CD4-positive, alpha-beta T cell (primary cell): ENCODE results near the gene COL6A5. TPM values are rescaled to one million over a fixed set of nuclear protein-coding genes. Genes with fewer than 3 reads are reported as not detected.

Experiments used
- ATAC-seq: fragments of 200-7000 bp; cut with Tn5 transposase; one replicate; pipeline ENCODE4 v1.10.0; 2022; ENCODE audit warnings: mild to moderate bottlenecking; ENCODE audit not compliant: poor library complexity
- CTCF ChIA-PET: fragments of 350-600 bp; sonication (Branson Sonifier 250); formaldehyde crosslinking; loops from one replicate; lab custom pipeline; 2021; ENCODE audit warnings: antibody characterized with exemption, inconsistent platforms; lab: Charles Lee
- POLR2A ChIA-PET: fragments of 350-600 bp; sonication (Branson Sonifier 250); formaldehyde crosslinking; loops from one replicate; lab custom pipeline; 2021; ENCODE audit warnings: antibody characterized with exemption, inconsistent platforms; lab: Charles Lee
- DNase-seq, 14 experiments: peaks; one replicate each; pipeline ENCODE4 v3.0.0-alpha.2; 2013 to 2020; ENCODE audit warnings: mixed read lengths in 2 of 14
- H3K27ac ChIP-seq, 2 donors: one replicate each; pipeline versions ENCODE4 v1.5.1 to v1.7.0; 2013; ENCODE audit warnings: low read length in 2 of 2, low read depth in 1 of 2, mild to moderate bottlenecking in 1 of 2
- H3K27me3 ChIP-seq, 2 experiments: 1 replicate in 1 of 2; 2 replicates in 1 of 2; pipeline versions ENCODE4 v1.6.1 to v1.7.0; 2013; ENCODE audit warnings: low read length in 2 of 2, control low read depth in 1 of 2, mild to moderate bottlenecking in 1 of 2, moderate library complexity in 1 of 2; ENCODE audit not compliant: insufficient read depth in 2 of 2, control insufficient read depth in 1 of 2
- H3K36me3 ChIP-seq: one replicate; pipeline ENCODE4 v1.6.1; 2013; ENCODE audit warnings: low read length, control low read depth; ENCODE audit not compliant: insufficient read depth
- H3K4me1 ChIP-seq: one replicate; pipeline ENCODE4 v1.6.1; 2013; ENCODE audit warnings: low read length, control low read depth; ENCODE audit not compliant: insufficient read depth
- H3K4me3 ChIP-seq: one replicate; pipeline ENCODE4 v1.5.1; 2013; ENCODE audit warnings: mild to moderate bottlenecking, low read length, moderate library complexity
- H3K9me3 ChIP-seq, 2 experiments: 1 replicate in 1 of 2; 2 replicates in 1 of 2; pipeline versions ENCODE4 v1.6.1 to v1.7.0; 2013; ENCODE audit warnings: low read length in 2 of 2, mild to moderate bottlenecking in 2 of 2, control low read depth in 1 of 2, moderate library complexity in 1 of 2; ENCODE audit not compliant: control insufficient read depth in 1 of 2, insufficient read depth in 1 of 2
- H3K27ac Mint-ChIP-seq: one replicate; pipeline ENCODE4 v1.8.0; 2020; ENCODE audit warnings: mixed read lengths
- H3K27me3 Mint-ChIP-seq: one replicate; pipeline ENCODE4 v1.8.0; 2021; ENCODE audit warnings: mixed read lengths
- H3K36me3 Mint-ChIP-seq: one replicate; pipeline ENCODE4 v1.8.0; 2021; ENCODE audit warnings: low read depth, mixed read lengths
- H3K4me1 Mint-ChIP-seq: one replicate; pipeline ENCODE4 v1.8.0; 2021; ENCODE audit warnings: low read depth, mixed read lengths
- H3K4me3 Mint-ChIP-seq: one replicate; pipeline ENCODE4 v1.8.0; 2020; ENCODE audit warnings: mild to moderate bottlenecking, mixed read lengths
- H3K9me3 Mint-ChIP-seq: one replicate; pipeline ENCODE4 v1.8.0; 2020; ENCODE audit warnings: mixed read lengths
- intact Hi-C, 2 experiments: fragments of 100-400 bp; cut with DNase I in 1 of 2; cut with micrococcal nuclease in 1 of 2; formaldehyde crosslinking; loops; one replicate each; pipeline versions ENCODE4 v1.15.1 to v1.9.0; 2023 to 2025; cut with DNase I, micrococcal nuclease
- total RNA-seq, 174 experiments: library from RNA in 2 of 174; stranded (reverse) in 2 of 174; gene quantifications; one replicate each; pipeline ENCODE4 v1.2.3 and lab custom pipeline; 2021 to 2026
- TF ChIP-seq, protein P1 (sequence below): fragments of 200-600 bp; IDR thresholded peaks from one replicate; pipeline ENCODE4 v1.8.0; 2022; ENCODE audit warnings: antibody characterized with exemption, mild to moderate bottlenecking

The COL6A5 gene
- total RNA-seq, 2 experiments from 2014 or later, result not detected

- Mint-ChIP-seq H3K4me1 (no peaks in the 10 kb centered on the region), H3K9me3 (no peaks in the 10 kb centered on the region), H3K27me3 (peaks cover 25% of the 10 kb centered on the region), H3K36me3 (no peaks in the 10 kb centered on the region), H3K4me3 (no peak overlapping the region), H3K27ac (no peak overlapping the region)
- POLR2A ChIA-PET, result no interaction called here
- Histone ChIP-seq H3K4me3 (no peak overlapping the region), H3K36me3 (no peaks in the 10 kb centered on the region), H3K9me3 (no peaks in the 10 kb centered on the region), H3K27ac (no peak overlapping the region), H3K27me3 (no peaks in the 10 kb centered on the region), H3K4me1 (no peaks in the 10 kb centered on the region)
- TF ChIP-seq, protein P1, sequence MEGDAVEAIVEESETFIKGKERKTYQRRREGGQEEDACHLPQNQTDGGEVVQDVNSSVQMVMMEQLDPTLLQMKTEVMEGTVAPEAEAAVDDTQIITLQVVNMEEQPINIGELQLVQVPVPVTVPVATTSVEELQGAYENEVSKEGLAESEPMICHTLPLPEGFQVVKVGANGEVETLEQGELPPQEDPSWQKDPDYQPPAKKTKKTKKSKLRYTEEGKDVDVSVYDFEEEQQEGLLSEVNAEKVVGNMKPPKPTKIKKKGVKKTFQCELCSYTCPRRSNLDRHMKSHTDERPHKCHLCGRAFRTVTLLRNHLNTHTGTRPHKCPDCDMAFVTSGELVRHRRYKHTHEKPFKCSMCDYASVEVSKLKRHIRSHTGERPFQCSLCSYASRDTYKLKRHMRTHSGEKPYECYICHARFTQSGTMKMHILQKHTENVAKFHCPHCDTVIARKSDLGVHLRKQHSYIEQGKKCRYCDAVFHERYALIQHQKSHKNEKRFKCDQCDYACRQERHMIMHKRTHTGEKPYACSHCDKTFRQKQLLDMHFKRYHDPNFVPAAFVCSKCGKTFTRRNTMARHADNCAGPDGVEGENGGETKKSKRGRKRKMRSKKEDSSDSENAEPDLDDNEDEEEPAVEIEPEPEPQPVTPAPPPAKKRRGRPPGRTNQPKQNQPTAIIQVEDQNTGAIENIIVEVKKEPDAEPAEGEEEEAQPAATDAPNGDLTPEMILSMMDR, result no peak
- DNase-seq (no peak), ATAC-seq (no peak)
- intact Hi-C loops, result no loop called here
- CTCF ChIA-PET, result no interaction called here
These were observed 32.6 kb downstream of the COL6A5 start for GRCh38 chr3:130377960-130378676.

DNA sequence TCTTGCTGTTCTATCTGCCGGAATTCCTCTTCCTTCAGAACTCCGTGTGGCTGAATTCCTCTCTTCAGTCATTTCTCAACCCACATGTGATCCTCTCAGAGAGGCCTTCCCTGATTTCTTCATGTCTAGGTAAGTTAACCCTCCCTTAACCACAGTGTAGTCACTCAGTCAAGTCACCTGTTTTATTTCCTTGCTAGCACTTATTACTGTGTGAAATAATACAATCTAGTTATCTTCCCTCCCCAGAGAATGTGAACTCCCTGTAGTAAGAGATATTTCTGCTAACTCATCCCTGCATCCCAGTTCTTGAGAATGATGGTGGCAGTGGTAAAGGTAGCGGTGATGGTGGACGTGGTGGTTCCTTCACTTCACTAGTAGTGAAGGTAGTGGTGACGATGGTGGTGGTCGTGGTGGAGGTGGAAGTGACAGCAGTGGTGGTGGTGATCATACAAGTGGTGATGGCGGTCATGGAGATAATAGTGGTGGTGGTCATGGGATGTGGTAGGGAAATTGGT, 33.3 kb downstream of the COL6A5 start:
- no peaks in the 10 kb centered on the region for H3K9me3 ChIP-seq
- no peaks in the 10 kb centered on the region for H3K4me1 ChIP-seq
- peaks cover 26% of the 10 kb centered on the region for H3K27me3 Mint-ChIP-seq
- H3K9me3 Mint-ChIP-seq, result no peaks in the 10 kb centered on the region
- TF ChIP-seq, protein P1, result no peak
- CTCF ChIA-PET, result no interaction called here
- H3K4me1 Mint-ChIP-seq, result no peaks in the 10 kb centered on the region
- no peak for DNase-seq
- no peak overlapping the region for H3K4me3 Mint-ChIP-seq
- H3K27me3 ChIP-seq, result no peaks in the 10 kb centered on the region
- intact Hi-C loops, result no loop called here
- H3K36me3 ChIP-seq, result no peaks in the 10 kb centered on the region
- H3K36me3 Mint-ChIP-seq, result no peaks in the 10 kb centered on the region
- POLR2A ChIA-PET, result no interaction called here
- H3K27ac ChIP-seq, result no peak overlapping the region
- no peak overlapping the region for H3K27ac Mint-ChIP-seq
- no peak for ATAC-seq
- no peak overlapping the region for H3K4me3 ChIP-seq

- no peak for ATAC-seq
- Histone ChIP-seq H3K27me3 (no peaks in the 10 kb centered on the region), H3K27ac (no peak overlapping the region), H3K4me3 (no peak overlapping the region), H3K36me3 (no peaks in the 10 kb centered on the region), H3K9me3 (no peaks in the 10 kb centered on the region), H3K4me1 (no peaks in the 10 kb centered on the region)
- Mint-ChIP-seq H3K27me3 (peaks cover 30% of the 10 kb centered on the region), H3K9me3 (no peaks in the 10 kb centered on the region), H3K4me1 (no peaks in the 10 kb centered on the region), H3K36me3 (no peaks in the 10 kb centered on the region), H3K4me3 (no peak overlapping the region), H3K27ac (no peak overlapping the region)
- intact Hi-C loops, result no loop called here
- DNase-seq, result no peak
- TF ChIP-seq, protein P1, result no peak
- ChIA-PET POLR2A (no interaction called here), CTCF (no interaction called here)
These were observed 33.8 kb downstream of the COL6A5 start for GRCh38 chr3:130379274-130379673.
